CD1c-positive myeloid dendritic cell (primary cell): ENCODE data around the gene CHD5.

ENCODE experiments used
- DNase-seq: peaks from one replicate; pipeline ENCODE4 v3.0.0-alpha.2; 2016; ENCODE audit errors: extremely low spot score

Gene CHD5

GRCh38 chr1:6134206-6134605 lies 45.9 kb downstream of the CHD5 start:
- DNase-seq, result no peak

- DNase-seq, result no peak
Measured at GRCh38 chr1:6133146-6133895, 46.8 kb downstream of the CHD5 start.

DNA sequence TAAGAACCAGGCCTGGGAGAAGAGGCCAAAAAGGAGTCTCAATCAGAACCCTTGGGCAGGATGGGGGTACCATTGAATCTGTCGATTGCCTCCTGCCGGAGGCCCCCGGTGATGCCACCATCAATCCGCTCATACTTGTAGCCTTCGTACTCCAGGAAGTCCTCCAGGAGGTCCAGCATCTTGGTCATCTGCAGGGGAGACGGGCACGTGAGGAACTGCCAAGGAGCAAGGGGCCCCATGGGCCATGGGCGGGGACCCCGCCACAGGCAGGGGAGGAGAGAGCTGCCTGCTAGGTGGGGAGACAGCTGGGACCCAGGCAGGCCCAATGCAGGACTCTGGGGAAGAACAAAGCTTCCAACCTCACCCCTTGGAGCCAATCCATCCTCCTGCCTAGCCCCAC lies 48.6 kb downstream of the CHD5 start:
- no peak for DNase-seq

DNA sequence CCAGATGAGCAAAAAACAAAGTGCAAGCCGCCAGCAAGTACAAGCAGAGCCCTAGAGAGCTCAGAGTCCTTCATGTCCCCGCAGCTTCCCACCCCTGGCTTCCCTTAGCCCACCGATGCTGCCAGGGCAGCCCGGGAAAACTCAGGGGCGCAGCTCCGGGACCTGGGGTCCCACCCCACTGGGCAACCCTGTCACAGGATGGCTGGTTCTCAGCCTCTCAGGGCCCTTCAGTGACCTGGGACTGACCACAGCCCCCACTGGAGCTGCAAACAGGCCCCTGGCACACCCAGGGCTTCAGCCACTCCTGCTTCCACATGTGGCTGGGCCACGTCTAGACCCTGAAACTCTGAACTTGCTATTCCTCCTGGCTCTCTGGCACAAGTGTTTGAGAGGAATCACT lies 49.5 kb downstream of the CHD5 start:
- DNase-seq, result no peak

DNA sequence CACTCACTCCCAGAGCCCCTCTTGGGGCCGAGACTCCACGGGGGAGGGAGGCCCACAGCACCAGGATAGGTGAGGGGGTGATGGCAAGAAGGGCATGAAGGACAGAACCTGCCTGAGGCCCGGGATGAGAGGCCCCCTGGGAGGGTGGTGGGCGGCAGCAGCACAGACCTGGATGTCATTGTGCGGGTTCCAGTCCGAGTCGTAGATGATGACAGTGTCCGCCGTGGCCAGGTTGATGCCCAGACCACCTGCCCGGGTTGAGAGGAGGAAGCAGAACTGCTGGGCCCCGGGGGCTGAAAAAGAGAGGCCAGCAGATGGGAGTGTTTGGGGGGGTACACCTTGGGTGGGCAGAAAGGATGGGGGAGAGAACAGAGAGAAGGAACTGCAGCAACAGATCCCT lies 50.1 kb downstream of the CHD5 start:
- no peak for DNase-seq

DNA sequence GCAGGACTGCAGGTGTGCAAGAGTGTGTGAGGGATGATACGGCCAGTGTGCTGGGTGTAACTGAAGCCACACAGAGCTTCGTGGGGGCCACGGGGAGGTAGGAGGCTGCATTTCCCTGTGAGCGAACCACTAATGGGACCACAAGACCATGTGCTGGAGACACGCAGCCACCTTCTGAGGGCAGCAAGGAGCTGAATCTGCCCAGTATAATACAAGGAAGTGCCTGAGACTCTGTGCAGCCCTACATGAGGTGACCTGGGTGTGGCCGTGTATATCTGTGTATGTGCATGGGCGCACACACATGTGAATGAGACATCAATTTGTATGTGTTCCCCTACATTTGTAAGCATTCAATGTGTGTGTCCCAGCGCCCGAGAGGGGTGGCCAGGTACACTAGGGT lies 50.8 kb downstream of the CHD5 start:
- no peak for DNase-seq

DNA sequence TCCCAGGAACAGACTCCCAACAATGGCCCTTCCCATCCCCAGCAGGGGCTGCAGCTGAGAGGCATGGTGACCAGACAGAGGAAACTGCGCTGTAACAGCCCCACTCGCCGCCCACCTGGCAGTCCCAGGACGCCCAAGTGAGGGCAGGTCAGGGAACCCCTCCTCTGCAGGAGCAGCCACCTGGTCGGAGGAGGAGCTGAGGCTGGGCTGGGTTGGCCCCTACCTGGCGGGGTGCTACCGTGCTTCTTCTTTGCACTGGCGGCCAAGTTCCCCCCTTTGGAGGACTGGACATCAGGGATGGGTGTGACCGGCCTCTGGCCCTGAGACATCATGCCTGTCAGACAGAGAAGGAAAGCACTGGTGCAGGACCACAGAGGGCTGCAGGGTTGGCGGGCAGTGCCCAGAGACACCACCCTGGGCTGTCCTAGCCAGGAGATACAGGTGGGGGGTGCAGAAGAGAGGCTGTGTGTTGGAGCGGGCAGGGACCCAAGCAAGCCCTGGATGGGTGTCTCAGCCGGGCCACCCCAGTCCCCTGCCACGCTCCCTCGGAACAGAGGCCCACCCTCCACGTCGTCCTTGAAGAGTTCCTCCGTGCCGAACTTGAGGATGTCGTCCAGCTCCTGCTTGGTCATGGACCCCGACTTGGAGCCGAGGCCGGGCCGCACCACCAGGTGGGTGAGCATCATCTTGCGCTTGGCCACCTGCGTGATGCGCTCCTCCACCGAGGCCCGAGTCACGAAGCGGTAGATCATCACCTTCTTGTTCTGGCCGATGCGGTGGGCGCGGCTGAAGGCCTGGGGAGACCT lies 51.6 kb downstream of the CHD5 start:
- DNase-seq, result no peak

DNA sequence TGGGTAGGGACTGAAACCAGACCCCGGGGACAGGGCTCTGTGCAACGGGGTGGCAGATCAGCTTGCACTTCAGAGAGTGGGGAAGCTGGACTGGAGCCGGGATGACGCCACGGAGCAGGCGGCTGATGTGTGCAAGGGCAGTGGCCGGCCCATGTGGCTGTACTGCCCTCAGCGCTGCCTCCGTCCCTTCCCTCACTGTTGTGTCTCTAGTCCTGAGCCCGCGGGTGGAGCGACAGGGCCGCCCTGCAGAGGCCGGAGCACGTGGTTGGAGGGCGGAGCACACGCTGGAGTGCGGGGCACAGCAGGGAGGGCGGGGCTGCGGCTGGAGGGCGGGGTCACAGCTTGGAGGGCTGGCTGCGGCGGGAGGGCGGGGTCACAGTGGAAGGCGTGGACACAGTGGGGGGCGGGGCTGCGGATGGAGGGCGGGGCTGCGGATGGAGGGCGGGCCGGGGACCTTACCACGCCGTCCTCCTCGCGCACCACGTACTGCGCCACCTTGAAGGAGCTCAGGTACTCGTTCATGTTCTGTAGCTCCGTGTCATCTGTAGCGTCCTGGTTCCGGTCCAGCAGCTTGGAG lies 52.4 kb downstream of the CHD5 start:
- DNase-seq, result peak; percentile 88

DNA sequence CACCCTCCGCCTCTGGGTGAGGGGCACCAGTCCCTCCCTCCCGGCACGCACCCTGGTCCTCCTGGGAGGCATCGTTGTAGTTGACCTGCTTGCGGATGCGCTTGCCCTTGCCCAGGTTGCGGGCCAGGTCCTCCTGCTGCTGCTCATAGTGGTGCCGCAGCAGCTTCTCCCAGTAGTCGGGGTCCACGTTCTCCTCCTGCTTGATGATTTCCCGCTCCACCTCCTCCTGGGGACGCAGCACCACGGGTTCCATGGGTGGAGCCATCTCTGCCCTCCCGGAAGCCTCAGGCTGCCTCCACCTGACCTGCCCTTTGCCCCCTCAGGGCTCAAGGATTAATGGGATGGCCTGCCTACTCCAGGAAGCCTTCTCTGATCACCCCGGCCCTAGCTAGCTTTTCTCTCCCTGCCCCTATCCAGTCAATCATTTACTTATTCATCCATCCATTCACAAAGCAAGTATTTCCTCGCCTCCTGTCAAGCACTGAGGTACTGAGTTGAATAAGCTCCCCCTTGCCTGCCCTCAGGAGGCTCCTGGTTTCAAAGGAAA lies 53.5 kb downstream of the CHD5 start:
- no peak for DNase-seq

- no peak for DNase-seq
Measured at GRCh38 chr1:6126028-6126427, 54.1 kb downstream of the CHD5 start.

DNA sequence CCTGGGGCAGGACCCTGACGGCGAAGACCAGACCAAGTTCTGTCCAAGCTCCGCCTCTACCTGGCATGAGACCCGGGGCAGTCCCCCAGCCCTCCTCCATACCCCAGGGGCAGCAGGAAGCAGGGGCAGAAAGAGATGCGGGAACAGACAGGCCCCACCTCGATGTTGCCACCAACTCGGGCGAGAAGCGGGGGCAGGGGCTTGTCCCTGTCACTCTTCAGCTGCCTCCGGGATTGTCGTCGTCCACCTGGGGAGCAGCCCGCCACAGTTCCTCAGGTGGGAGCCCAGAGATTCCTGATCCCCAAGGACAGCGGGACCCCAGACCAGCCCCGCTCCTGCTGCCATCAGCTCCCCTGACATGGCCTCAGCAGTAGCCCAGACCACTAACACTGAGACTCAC lies 54.8 kb downstream of the CHD5 start:
- no peak for DNase-seq

DNA sequence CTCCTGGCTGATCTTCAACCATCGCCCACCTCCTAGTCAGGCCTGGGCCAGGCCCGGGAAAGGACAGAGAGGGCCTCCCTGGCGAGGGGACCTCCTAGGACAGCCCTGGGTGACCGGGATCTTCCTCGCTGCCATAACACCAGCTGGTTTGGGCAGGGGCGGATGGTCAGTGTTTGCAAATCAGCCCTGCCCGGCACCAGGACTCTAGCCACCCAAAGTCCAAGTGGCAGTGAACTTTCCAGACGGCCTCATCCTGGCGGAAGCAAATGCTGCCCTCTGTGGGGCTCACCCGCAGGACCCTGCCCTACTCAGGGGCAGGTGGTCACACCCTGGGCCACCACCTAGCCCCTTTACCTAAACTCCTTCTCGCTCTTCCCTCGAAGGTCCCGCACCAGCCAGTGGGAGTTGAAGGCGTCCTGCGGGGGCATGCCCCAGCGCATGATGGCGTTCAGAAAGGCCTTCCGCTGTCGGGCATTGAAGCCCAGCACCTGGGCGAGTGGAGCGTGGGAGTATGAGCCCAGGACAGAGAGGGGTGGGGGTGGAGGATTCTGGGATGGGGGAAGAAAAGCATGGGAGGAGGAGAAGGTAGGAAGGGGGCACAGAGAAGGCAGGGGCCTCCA lies 55.3 kb downstream of the CHD5 start:
- DNase-seq, result no peak

- no peak for DNase-seq
Measured at GRCh38 chr1:6124341-6124740, 55.8 kb downstream of the CHD5 start.

GRCh38 chr1:6123816-6124215 lies 56.3 kb downstream of the CHD5 start:
- no peak for DNase-seq

- DNase-seq, result peak; percentile 67
Measured at GRCh38 chr1:6123083-6123482, 57.0 kb downstream of the CHD5 start.

- DNase-seq, result no peak
Measured at GRCh38 chr1:6121651-6122370, 58.3 kb downstream of the CHD5 start.

GRCh38 chr1:6121021-6121421 lies 59.1 kb downstream of the CHD5 start:
- DNase-seq, result no peak

DNA sequence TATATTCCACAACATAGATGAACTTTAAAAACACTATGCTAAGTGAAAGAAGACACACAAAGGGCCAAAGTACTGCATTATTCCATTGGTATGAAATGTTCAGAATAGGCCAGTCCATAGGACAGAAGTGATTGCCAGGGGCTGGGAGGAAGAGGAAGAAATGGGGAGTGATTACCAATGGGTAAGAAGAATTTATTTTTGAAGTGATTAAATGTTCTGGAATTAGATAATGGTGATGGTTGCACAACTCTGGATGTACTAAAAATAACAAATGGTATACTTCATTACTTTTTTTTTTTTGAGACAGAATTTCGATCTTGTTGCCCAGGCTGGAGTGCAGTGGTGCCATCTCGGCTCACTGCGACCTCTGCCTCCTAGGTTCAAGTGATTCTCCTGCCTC lies 61.7 kb downstream of the CHD5 start:
- DNase-seq, result no peak

DNA sequence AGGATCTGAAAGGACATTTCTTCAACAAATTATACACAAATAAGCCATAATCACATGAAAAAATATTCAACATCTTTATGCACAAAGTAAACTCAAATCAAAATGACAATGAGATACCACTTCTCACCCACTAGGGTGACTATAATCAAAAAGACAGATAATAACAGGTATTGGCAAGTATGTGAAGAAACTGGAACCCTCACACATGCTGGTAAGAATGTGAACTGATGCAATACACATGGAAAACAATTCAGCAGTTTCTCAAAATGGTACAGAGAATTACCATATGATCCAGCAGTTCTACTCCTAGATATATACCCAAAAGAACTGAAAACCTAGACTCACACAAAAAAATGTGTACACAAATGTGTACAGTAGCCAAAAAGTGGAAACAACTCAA lies 62.5 kb downstream of the CHD5 start:
- DNase-seq, result no peak

GRCh38 chr1:6117064-6117463 lies 63.1 kb downstream of the CHD5 start:
- no peak for DNase-seq

GRCh38 chr1:6116137-6116536 lies 64.0 kb downstream of the CHD5 start:
- DNase-seq, result no peak

DNA sequence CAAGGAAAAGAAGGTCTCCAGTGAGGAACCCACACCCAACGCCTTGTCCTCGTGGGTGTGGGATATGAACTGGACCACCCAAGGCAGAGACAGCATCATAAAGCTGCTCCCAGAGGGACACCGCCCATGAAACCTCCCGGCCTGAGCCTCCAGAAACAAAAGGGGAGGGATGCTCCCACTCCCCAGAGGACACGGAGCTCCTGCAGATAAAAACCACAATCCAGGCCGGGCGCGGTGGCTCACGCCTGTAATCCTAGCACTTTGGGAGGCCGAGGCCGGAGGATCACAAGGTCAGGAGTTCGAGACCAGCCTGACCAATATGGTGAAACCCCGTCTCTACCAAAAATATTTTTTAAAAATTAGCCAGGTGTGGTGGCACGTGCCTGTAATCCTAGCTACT lies 66.4 kb downstream of the CHD5 start:
- no peak for DNase-seq
